Ectodermal cell (in vitro differentiated cells): ENCODE data around the gene OR2F1.
"Not testable (repeated sequence)": the region's sequence is repeated elsewhere in the genome, so short reads cannot be mapped to it uniquely, and the experiment has no call there.

ENCODE experiments used
- H3K27ac ChIP-seq: 2 replicates; pipeline ENCODE4 v1.7.0; 2013; ENCODE audit warnings: mild to moderate bottlenecking, low read depth, low read length; ENCODE audit not compliant: insufficient read depth, poor library complexity, severe bottlenecking
- H3K27me3 ChIP-seq: 2 replicates; pipeline ENCODE4 v1.7.0; 2013; ENCODE audit warnings: mild to moderate bottlenecking, low read length; ENCODE audit not compliant: insufficient read depth, control insufficient read depth, poor library complexity, severe bottlenecking
- H3K36me3 ChIP-seq: one replicate; pipeline ENCODE4 v1.7.0; 2013; ENCODE audit warnings: low read length; ENCODE audit not compliant: control insufficient read depth, insufficient read depth
- H3K4me1 ChIP-seq: one replicate; pipeline ENCODE4 v1.7.0; 2013; ENCODE audit warnings: low read length; ENCODE audit not compliant: control insufficient read depth, insufficient read depth
- H3K4me3 ChIP-seq: 2 replicates; pipeline ENCODE4 v1.7.0; 2013; ENCODE audit warnings: low read depth, low read length, control low read depth; ENCODE audit not compliant: insufficient read depth
- H3K9me3 ChIP-seq: 2 replicates; pipeline ENCODE4 v1.7.0; 2013; ENCODE audit warnings: mild to moderate bottlenecking, low read length, moderate library complexity; ENCODE audit not compliant: control insufficient read depth
- WGBS, 2 experiments: methylation state at CpG; one replicate each; pipeline ENCODE4 v1.1.7; 2013; ENCODE audit warnings: missing lambda C conversion rate in 2 of 2; 5-methylcytosine and 5-hydroxymethylcytosine counted together

Gene OR2F1

DNA sequence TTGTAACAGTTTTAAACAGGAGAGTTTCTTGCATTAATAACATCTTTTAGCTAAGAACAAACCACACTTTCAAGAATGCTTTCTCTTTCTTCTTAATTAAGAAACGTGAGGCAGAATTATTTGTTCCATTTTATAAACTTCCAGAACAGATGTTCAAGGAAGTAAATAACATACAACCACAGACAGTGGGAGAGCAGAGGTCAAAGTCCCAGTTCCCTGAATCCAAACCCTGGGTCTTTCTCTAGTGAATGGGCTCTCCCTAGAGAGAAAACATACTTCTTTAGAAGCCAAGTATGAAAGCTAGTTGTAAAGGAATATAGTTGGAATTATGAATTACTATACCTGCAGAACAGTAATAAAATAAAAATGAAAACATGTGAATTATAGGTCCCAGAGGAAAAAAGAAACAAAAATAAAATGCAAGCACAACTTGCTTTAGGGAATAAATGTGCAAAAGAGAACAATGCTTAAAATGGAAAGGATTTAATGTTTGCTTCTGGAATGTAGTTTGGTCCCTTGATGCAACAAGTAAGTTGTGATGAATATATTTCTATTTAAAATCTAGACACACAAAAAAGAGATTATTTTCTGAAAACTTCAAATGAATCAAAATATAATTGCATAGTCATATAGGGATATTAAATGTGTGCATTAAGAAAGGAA is 51.5 kb downstream of the OR2F1 start:
- H3K4me1 ChIP-seq: no peaks in the 10 kb centered on the region
- H3K36me3 ChIP-seq: no peaks in the 10 kb centered on the region
- no peaks in the 10 kb centered on the region for H3K27me3 ChIP-seq
- no peak overlapping the region for H3K27ac ChIP-seq
- no peak overlapping the region for H3K4me3 ChIP-seq
- no peaks in the 10 kb centered on the region for H3K9me3 ChIP-seq
- 71 to 89% methylated on average over 1 of the region's 1 CpG for WGBS, 2 experiments

DNA sequence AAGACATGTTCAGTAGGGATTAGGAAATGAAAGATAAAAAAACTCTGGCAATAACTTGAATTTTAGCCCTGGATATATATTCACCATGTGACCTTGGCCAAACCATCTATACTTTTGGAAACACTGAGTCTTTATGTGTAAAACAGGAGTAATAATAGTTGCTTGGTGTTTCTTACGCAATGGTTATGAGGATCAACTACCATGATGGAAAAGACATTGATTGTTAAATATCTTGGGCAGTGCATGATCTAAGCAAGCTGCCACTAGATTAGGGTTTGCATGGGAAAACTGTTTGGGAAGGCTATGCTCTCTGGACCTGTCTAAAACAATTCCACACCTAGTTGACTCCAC is 52.0 kb downstream of the OR2F1 start:
- no peak overlapping the region for H3K4me3 ChIP-seq
- H3K36me3 ChIP-seq: no peaks in the 10 kb centered on the region
- no peaks in the 10 kb centered on the region for H3K4me1 ChIP-seq
- no peaks in the 10 kb centered on the region for H3K9me3 ChIP-seq
- H3K27me3 ChIP-seq: no peaks in the 10 kb centered on the region
- no peak overlapping the region for H3K27ac ChIP-seq
- 91 to 94% methylated on average over 1 of the region's 1 CpG for WGBS, 2 experiments

DNA sequence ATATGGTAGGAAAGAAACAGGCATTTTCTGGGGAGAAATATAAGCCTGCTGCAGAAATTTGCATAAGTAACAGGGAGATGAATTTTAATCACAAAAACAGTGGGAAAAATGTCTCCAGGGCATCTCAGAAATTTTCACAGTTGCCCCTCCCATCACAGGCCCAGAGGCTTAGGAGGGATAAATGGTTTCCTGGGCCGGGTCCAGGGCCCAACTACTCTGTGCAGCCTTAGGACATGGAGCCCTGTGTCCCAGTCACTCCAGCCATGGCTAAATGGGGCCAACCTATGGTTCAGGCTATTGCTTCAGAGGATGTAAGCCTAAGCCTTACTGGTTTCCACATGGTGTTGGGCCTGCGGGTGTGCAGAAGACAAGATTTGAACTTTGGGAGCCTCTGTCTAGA is 54.7 kb downstream of the OR2F1 start:
- no peak overlapping the region for H3K4me3 ChIP-seq
- H3K27me3 ChIP-seq: no peaks in the 10 kb centered on the region
- H3K4me1 ChIP-seq: no peaks in the 10 kb centered on the region
- no peak overlapping the region for H3K27ac ChIP-seq
- WGBS, 2 experiments: 88 to 91% methylated on average over 2 of the region's 2 CpGs
- H3K36me3 ChIP-seq: no peaks in the 10 kb centered on the region
- H3K9me3 ChIP-seq: no peaks in the 10 kb centered on the region

DNA sequence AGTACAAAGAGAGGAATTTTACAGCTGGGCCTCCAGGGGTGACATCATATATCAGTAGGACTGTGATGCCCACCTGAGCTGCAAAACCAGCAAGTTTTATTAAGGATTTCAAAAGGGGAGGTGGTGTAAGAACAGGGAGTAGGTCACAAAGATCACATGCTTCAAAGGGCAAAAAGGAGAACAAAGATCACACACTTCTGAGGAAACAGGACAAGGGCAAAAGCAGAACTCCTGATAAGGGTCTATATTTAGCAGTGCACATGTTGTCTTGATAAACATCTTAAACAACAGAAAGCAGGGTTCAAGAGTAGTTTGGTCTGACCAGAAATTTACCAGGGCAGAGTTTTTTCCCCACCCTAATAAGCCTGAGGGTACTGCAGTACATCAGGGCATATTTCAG is 55.4 kb downstream of the OR2F1 start:
- H3K36me3 ChIP-seq, H3K4me3 ChIP-seq, H3K4me1 ChIP-seq, H3K27ac ChIP-seq, H3K27me3 ChIP-seq, H3K9me3 ChIP-seq: not testable (repeated sequence)

DNA sequence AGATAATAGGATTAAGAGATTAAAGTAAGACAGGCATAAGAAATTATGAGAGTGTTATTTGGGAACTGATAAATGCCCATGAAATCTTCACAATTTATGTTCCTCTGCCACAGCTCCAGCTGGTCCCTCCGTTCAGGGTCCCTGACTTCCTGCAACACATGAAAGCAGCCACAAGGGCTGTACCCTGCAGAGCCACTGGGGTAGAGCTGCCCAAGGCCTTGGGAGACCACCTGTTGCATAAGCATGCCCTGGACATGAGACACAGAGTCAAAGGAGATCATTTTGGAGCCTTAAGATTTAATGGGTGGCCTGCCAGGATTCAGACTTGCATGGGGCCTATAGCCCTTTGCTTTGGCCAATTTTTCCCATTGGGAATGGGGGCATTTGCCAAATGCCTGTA is 56.2 kb downstream of the OR2F1 start:
- WGBS, 2 experiments: 74 to 92% methylated on average over 1 of the region's 1 CpG

DNA sequence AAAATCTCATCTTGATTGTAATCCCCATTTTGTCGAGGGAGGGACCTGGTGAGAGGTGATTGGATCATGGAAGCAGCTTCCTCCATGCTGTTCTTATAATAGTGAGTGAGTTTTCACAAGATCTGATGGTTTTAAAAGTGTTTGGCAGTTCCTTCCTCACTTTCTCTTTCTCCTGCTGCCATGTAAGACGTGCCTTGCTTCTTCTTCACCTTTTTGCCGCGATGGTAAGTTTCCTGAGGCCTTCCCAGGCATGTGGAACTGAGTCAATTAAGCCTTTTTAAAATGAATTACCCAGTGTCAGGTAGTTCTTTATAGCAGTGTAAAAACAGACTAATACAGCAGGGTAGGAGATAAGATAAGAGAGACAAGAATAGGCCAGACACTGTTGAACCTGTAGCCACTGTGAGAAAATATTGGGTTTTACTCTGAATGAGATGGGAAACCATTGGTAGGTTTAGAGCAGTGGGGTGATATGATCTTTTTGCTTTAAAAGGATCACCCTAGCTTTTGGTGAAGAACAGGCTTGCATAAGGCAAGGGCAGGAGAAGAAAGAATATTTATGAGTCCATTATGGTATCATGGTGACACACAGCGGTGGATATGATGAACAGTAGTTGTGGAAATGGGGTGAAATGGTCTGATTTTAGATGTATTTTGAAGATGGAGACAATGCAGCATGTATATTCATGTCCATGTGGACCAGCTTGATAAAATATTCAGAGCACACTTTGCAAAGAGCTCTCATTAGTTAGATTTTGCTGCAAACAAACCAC is 57.0 kb downstream of the OR2F1 start:
- Histone ChIP-seq H3K27me3 (no peaks in the 10 kb centered on the region), H3K27ac (no peak overlapping the region), H3K9me3 (no peaks in the 10 kb centered on the region), H3K4me1 (no peaks in the 10 kb centered on the region), H3K36me3 (no peaks in the 10 kb centered on the region), H3K4me3 (no peak overlapping the region)
- WGBS, 2 experiments: 72 to 86% methylated on average over 5 of the region's 5 CpGs

More for the DNA sequence above, 56.2 kb downstream of the OR2F1 start:
- H3K4me1 ChIP-seq, H3K36me3 ChIP-seq, H3K9me3 ChIP-seq, H3K27me3 ChIP-seq, H3K27ac ChIP-seq, H3K4me3 ChIP-seq: not testable (repeated sequence)
